ENCODE data around the gene RNF126. TPM values are rescaled to one million over a fixed set of nuclear protein-coding genes. Genes with fewer than 3 reads are reported as not detected.
"Not testable (repeated sequence)": the region's sequence is repeated elsewhere in the genome, so short reads cannot be mapped to it uniquely, and the experiment has no call there.

Gene RNF126
- total RNA-seq, 1 donor from 2014 or later: 27.8 TPM

DNA sequence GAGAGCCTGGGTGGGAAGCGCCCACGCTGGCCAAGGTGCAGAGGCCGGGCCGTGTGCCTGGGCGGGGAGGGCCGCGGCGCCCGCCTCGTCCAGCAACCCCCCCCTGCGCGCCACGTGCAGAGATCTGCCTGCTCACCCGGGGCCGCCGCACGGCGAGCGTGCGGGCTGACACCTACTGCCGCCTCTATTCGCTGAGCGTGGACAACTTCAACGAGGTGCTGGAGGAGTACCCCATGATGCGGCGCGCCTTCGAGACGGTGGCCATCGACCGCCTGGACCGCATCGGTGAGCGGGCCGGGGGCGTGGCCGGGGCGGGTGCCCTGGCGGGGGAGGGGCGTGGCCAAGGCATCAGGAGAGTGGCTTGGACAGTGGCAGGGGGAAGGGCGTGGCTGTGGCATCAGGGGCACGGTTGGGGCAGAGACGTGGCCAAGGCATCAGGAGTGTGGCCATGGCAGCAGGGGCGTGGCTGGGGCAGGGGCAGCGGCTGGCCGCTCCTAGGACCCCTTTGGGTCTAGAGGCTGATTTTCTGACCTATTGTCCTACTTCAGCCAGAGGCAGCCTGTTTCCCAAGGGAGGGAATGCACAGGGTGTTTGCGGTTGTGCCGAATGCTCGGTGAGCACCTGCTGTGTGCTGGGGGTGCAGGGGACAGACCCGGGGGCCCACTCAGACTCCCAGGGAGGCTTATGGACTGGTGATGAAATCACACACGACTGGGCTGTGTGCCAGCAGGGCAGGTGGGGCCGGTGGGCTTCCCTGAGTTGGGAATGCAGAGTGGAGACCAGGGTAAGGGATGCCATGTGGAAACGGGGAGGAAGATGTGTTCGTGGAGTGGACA is 49.1 kb downstream of the RNF126 start:
- DNase-seq (ENCODE audit: low read depth in 2 of 2): no peak

DNA sequence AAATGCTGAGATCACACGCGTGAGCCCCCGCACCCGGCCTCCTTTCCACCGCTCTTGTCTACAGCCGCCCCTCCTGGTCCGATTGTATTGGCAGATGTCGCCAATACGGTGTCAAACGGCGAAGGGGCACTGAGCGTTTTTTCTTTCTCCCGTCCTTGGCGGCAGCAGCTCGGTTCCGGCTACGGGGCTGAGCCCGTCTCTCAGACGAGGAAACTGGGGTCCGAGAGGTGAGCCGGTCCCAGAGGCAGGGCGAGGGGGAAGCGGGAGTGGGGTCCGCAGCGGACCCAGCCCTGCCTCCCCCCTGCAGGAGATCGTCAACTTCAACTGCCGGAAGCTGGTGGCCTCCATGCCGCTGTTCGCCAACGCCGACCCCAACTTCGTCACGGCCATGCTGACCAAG is 50.1 kb downstream of the RNF126 start:
- no peak for DNase-seq (ENCODE audit: low read depth in 2 of 2)

GRCh38 chr19:611481-611868 is 51.5 kb downstream of the RNF126 start:
- DNase-seq (ENCODE audit: low read depth in 2 of 2): no peak

GRCh38 chr19:610801-611480 is 52.1 kb downstream of the RNF126 start:
- peak; percentile 21 to 29 for DNase-seq (ENCODE audit: low read depth in 2 of 2)

GRCh38 chr19:610071-610800 is 52.8 kb downstream of the RNF126 start:
- DNase-seq (ENCODE audit: low read depth in 2 of 2): peak in 1 of 2 donors; percentile 20

DNA sequence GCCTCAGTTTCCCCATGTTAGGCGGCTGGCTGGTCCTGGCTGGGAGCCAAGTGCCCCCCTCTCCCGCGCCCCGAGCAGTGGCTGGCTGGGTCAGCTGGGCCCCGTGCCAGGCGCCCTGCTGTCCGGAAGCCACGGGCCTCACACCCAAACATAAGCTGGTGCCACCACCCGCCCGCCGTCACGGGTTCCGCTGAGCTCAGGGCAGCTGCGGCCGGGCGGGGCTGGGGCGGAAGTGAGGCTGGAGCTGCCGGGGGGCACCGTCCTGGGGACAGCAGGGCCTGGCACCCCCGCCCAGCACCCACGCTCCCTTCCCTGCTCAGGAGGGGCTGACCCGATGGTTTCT is 54.0 kb downstream of the RNF126 start:
- DNase-seq (ENCODE audit: low read depth in 2 of 2): peak; percentile 49 to 55

GRCh38 chr19:608155-609003 is 54.6 kb downstream of the RNF126 start:
- no peak for DNase-seq (ENCODE audit: low read depth in 2 of 2)

DNA sequence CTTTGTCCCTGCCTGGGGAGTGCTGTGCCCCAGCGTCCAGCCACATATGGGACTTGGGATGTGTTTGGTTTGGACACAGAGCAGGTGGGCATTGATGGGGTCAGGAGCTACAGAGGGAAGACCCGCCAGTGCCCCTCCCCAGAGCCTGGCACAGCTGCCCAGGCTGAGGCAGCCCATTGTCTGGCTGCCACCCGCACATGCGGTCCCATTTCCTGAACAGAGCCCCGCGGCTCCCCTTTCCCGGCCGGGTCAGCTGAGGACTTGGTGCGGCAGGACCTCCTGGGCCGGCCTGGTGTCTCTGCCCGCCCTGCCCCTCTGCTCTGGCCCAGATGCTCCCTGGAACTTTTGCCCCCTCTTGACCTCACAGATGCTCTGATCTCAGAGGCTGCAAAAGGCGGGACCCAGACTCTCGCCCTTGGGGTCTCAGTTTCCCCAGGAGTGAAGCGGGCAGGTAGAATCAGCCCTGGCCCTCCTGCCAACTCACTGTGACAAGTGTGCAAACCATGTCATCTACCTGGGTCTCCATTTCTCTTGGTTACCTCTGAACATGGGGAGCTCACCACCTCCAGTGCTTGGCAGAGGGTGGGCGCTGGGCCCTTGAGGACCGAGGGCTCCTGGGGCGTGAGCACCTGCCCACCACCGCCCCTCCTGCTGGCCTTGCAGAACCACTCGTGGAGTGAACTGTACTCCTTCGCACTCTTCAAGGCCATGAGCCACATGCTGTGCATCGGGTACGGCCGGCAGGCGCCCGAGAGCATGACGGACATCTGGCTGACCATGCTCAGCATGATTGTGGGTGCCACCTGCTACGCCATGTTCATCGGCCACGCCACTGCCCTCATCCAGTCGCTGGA is 55.5 kb downstream of the RNF126 start:
- DNase-seq (ENCODE audit: low read depth in 2 of 2): no peak

DNA sequence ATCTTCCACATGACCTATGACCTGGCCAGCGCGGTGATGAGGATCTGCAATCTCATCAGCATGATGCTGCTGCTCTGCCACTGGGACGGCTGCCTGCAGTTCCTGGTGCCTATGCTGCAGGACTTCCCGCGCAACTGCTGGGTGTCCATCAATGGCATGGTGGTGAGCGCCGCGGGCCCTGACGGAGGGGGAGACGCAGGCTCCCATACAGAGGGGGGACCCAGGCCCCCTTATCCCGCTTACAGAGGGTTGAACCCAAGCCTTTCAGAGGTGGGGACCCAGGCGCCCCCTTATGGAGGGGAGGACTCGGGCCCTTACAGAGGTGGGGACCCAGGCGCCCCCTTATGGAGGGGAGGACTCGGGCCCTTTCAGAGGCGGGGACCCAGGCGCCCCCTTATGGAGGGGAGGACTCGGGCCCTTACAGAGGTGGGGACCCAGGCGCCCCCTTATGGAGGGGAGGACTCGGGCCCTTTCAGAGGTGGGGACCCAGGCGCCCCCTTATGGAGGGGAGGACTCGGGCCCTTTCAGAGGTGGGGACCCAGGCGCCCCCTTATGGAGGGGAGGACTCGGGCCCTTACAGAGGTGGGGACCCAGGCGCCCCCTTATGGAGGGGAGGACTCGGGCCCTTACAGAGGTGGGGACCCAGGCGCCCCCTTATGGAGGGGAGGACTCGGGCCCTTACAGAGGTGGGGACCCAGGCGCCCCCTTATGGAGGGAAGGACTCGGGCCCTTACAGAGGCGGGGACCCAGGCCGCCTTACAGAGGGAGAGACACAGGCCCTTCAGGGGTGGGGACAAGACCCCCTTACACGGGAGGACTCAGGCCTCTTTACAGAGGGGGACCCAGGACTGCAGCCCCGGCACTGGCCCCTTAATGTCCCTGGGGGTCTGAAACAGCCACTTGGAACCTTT is 57.7 kb downstream of the RNF126 start:
- not testable (repeated sequence) for DNase-seq (ENCODE audit: low read depth in 2 of 2)

DNA sequence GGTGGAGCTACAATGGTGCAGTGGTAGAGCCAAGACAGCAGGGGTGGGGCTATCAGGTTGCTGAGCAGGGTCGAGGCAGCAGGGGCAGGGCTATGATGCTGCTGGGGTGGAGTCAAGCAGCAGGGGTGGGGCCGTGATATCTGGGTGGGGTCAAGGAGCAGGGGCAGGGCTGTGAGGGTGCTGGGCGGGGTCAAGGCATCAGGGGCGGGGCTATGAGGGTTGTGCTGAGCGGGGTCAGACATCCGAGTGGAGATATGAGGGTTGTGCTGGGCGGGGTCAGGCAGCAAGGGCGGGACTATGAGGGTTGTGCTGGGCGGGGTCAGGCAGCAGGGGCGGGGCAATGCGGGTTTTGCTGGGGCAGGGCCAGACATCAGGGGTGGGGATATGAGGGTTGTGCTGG is 58.7 kb downstream of the RNF126 start:
- peak in 1 of 2 donors; percentile 20 for DNase-seq (ENCODE audit: low read depth in 2 of 2)

DNA sequence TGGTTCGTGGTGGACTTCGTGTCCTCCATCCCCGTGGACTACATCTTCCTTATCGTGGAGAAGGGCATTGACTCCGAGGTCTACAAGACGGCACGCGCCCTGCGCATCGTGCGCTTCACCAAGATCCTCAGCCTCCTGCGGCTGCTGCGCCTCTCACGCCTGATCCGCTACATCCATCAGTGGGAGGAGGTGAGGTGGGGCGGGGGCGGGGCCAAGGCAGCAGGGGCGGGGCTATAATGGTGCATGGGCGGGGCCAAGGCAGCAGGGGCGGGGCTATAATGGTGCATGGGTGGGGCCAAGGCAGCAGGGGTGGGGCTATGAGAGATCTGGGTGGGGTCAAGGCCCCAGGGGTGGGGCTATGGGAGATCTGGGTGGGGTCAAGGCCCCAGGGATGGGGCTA is 59.2 kb downstream of the RNF126 start:
- not testable (repeated sequence) for DNase-seq (ENCODE audit: low read depth in 2 of 2)

- DNase-seq (ENCODE audit: low read depth in 2 of 2): not testable (repeated sequence)
Observed at GRCh38 chr19:603302-603639, 59.7 kb downstream of the RNF126 start.

DNA sequence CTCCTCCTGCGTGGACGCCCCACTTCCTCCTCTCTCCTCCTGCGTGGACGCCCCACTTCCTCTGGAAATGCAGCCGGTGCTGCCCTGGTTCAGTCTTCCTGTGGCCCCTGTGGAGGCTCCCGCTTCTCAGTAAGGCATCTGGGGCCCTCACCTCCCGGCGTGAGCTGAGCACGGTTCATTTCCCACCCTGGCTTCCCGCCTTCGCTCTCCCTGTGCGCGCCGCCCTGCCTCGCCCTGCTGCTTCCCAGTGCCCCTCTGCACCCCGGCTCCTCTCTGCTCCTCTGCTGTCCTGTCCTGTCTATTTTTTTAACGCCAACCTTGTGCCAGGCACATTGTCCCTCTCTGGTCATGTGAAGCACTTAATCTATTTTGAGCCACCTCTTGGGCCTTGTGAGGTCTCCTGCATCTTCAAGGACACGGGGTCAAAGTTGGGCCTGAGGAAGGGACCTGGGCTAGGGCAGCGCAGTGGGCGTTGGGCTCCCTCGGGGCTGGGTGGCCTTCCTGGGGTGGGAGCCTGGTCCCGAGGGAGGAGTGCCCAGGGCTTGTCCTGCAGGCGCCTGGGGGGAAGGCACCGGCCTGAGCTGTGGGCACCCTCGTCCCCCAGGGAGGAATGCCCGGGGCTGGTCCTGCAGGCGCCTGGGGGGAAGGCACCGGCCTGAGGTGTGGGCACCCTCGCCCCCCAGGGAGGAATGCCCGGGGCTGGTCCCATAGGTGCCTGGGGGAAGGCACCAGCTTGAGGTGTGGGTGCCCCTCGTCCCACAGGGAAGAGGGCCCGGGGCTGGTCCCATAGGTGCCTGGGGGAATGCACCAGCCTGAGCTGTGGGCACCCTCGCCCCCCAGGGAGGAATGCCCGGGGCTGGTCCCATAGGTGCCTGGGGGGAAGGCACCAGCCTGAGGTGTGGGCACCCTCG is 60.4 kb downstream of the RNF126 start:
- no peak for DNase-seq (ENCODE audit: low read depth in 2 of 2)

DNA sequence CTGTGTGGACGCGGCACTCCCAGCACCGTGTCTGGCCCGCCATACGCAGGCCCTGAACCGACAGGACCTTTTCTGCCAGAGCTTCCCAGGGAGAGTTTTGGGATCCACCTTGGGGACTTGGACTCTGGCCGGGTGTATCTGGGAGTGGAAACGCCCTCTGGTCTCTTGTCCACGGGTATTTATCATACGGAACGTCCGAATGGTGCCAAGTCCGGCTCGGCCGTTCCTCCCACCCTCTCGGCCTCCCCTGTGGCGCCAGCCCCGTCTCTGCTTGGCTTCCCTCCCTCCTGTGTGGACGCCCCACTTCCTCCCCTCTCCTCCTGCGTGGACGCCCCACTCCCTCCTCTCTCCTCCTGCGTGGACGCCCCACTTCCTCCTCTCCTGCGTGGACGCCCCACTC is 61.2 kb downstream of the RNF126 start:
- DNase-seq (ENCODE audit: low read depth in 2 of 2): no peak

GRCh38 chr19:601310-601709 is 61.7 kb downstream of the RNF126 start:
- no peak for DNase-seq (ENCODE audit: low read depth in 2 of 2)

All from lung microvascular endothelial cell (primary cell).